Stimulated activated CD8-positive, alpha-beta memory T cell treated with anti-CD3 and anti-CD28 coated beads, Interleukin-7, amount 100 ng/mL, for 48 hours (primary cell): ENCODE data around the gene EXTL1.

ENCODE experiments used
- DNase-seq, 2 donors: peaks; one replicate each; pipeline ENCODE4 v3.0.0-alpha.2; 2020; ENCODE audit warnings: low read depth in 1 of 2; ENCODE audit errors: extremely low read depth in 1 of 2

EXTL1 gene

DNA sequence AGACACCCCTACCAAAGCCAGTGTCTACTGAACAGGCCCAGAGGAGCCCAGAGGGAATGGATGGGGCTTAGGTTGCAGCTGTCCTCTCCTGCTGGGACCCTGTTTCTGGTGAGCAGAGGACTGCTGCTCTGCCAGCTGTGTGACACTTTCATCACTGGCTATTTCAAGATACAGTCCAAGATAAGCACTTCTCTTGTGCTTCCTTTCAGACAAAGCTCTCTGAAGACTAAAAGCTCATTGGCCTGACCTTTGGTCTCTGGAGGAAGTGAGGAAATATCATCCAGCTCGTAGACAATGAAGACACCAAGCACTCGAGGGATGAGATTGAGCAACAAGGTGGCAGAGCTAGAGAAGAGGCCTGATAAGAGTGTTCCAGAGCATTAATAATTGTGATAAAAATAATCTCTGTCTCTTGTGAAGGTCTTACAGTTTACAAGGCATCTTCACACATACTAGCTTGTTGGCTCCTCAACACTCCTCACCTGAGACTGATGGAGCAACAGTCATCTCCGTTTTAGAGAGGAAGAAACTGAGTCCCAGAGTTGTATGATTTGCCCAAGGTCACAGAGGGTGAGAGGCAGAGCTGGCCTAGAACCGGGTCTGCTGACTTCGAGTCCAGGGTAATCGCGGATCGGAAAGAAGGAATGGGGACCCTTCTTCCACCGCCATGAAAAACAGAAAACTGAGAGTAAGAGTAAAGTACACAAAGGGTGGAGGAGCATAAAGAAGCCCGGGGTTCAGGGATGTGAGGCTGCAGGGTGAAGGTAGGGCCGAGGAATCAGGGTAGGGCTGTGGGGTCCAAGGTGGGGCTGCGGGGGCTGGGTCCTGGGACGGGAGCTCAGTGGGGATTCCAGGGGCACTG lies 24.4 kb upstream of the EXTL1 start:
- no peak for DNase-seq

DNA sequence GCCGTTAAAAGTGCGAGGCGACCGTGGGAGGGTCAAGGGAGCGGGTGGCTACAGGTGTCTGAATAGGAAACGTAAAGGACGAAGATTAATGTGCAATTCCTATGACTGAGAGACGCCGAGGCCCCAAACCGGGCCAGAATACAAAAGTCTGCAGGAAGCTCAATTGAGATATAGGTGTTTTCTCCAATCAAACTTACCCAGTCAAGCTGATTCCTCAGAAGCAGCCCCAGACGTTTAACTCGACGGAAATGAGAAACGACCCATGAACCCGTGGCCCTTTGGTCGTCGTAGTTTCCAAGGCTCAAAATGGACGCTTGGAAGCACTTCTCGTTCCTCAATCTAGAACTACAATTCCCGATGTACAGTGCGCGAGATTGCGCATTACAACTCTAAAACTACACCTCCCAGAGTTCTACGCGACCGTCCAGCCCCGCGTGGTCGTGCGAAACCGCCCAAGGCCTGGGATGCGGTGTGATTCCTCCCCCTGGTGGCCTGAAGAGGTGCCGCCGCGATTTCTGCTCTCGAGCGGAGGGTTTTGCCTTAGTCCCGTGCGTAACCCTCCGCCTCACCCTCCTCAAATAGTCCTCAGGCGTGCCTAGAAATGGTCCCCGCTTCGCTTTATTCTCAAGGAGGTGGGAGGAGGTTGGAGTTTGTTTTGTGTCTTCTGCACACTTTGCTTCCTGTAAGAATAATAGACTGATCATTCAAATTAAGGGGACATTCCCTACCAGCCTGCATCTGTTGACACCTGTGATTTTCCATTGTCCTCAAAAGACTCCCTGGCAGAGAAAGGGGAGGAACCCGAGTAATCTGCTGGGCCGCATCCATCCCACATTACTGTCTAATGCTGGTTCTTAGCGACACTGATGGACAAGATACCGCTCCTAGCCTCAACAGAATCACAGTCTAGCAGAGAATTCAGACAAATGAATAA lies 23.5 kb upstream of the EXTL1 start, which contains the start of gene PAFAH2:
PAFAH2 (minus strand) TSS at position 236 of the 934 bp plus-strand sequence. CDS start 7,247 bp downstream, outside the sequence.
- peak; percentile 87 to 96 for DNase-seq

DNA sequence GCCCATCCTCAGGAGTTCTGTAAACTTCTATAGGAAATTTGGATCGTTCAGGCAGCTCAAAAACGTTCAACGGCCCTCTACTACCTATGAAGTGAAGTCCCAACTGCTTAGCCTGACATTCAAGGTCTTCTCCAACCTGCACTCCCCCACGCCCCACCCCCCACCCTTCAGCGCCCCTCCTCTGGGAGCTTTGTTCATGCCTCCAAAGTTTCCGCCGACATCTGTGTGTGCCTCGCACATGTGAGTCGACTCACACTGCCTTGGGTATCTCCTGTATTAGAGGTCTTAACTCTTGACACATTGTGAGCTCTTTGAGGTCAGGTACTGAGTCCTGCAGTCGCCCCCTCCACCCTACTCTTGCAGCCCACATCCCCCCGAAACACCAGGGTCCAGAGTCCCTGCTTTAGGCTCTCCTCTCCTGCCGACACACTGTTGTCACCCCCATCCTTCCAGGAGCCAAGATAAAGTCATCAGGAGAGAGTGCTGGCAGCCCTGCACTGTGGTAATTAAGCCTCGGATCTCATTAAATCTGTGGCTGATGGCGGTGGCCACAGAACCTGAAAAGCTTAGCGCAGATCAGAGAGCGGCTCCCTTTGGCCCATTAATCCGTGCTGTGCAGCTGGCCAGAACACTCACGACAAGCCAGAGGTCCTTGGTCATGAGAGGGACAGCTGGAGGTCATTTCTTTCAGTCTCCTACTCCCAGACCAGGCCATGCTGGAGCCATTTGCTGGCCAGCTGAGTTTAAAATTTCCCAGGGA lies 22.4 kb upstream of the EXTL1 start:
- no peak for DNase-seq

DNA sequence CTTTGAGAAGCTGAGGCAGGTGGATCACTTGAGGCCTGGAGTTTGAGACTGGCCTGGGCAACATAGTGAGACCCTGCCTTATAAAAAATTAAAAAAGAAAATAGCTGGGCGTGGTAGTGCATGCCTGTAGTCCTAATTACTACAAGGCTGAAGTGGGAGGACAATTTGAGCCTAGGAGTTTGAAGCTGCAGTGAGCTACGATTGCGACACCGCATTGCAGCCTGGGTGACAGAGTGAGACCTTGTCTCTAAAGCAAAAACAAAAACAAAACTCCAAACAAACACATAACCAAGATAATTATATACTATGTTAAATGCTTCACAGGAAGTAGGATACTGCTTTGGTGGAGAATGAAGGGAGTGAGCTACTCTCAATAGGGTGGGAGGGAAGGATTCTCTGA lies 18.3 kb upstream of the EXTL1 start:
- DNase-seq = no peak

DNA sequence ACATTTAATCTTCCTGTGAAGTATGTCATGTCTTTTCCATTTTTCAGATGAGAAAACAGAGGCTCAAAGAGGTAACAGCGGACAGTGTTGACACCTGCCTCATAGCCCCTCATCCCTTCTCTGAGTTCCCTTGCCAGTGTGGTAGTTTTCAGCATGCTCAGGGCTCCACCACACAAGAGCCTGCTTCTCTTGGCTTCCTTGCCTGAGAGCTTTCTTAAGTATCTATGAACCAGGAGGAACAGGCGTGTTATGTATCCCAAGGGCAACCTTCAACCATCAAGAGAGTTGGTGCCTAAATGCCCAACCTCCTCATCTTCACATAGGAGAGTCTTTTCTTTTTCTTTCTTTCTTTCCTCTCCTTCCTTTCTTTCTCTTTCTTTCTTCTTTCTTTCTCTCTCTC lies 17.8 kb upstream of the EXTL1 start:
- DNase-seq = no peak

DNA sequence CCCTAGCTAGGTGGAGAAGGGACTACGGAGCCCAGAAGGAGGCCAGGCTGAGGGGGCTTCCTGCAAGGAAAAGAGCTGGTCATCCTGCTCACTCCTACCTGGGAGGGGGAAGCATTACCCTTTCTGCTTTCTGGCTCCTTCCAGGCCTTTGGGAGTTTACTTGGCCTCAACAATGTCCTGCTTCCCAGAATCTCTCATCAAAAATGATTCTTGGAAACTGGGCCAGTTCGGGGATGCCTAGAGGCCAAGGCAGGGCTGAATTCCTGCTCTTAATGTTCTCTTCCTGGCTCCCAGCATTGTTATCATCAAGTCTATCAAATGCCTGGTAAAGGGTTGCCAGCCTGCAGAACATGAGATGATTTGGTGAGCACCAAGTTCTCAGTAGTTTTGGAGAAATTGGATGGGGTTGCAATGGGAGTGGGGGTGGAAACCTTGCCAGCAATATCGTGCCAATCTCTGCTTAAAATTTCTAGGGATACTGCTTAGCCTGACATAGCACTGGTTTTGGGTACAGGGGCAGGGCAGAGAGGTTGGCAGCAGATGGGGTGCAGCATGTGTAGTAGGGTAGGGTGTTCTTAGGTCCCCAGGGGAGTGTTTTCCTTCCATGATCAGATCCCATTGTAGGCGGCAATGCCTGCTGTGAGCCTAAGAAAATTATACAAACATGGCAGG lies 16.0 kb upstream of the EXTL1 start:
- DNase-seq = no peak

DNA sequence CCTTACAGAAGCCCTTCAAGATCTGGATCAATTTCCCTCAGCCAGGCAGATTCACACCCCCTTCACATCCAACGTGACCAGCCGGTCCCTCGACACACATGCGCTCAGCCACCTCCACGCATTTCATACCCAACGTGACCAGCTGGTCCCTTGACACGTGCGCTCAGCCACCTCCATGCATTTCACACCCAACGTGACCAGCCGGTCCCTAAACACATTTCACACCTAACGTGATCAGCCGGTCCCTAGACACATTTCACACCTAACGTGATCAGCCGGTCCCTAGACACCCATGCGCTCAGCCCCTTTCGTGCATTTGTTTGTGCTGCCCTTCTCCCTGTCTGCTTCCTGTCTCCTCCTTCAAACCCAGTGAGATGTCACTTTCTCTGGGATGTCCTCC lies 14.9 kb upstream of the EXTL1 start:
- no peak for DNase-seq

DNA sequence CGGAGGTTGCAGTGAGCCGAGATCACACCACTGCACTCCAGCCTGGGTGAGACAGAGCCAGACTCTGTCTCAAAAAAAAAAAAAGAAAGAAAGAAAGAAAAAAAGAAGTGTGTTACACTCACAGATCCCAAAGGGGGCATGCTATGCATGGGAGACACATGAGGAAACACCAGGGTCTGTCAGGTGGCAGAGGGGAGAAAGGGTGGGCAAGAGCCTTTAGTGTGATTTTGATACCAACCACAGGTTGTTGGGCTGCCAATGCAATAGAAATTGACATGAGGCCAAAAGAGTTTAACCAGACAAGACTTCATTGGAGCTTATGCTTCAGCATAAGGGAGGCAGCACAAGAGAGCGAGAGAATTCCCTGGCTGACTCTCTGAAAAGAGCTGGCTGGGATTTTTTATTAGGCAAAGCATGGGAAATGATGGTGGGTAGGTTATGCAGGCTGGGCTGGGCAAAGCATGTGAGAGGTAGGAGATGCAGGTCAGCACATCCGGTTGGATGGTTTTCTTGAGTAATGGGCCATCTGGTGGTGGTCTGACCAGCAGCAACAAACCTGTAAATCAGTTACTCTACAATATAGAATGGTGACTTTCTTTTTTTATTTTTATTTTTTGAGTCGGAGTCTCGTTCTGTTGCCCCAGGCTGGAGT lies 11.7 kb upstream of the EXTL1 start:
- no peak for DNase-seq

DNA sequence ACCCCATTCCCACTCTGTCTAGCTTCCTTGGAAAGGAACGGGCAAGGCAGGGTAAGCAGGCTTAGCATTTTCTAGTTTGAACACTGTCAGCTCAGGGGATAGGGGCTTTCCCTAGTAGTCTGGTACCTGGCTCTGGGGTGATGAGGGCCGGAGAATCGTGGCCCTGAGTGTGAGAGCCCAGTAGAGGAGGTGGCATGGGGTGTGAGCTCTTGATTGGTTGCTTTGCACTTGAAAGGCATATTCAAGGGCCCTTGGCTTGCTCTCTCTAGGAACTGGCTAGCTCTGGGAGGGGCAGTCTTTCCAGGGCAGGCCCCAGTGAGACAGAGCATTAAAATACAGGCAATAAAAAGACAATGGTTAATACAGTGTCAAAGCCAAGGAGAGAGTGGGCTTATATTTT lies 10.8 kb upstream of the EXTL1 start:
- no peak for DNase-seq

DNA sequence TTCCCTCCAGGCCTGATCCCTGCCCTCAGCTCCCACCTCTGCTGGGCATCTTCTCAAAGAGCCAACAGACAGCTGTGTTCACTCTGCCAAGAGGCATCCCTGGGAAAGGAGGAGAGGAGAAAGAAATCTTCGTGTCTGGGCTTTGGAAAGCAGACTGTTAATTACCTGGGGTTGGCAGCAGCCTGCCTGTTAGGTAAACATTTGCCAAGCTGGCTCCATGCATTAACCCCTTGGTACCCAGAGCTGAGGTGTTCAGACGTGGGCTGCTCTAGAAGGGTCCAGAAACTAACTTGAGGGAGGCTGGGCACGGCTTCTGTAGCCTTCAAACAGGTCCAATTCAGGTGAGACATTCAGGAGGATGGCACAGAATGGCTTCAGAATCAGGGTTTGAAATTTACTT lies 8.7 kb upstream of the EXTL1 start:
- no peak for DNase-seq

DNA sequence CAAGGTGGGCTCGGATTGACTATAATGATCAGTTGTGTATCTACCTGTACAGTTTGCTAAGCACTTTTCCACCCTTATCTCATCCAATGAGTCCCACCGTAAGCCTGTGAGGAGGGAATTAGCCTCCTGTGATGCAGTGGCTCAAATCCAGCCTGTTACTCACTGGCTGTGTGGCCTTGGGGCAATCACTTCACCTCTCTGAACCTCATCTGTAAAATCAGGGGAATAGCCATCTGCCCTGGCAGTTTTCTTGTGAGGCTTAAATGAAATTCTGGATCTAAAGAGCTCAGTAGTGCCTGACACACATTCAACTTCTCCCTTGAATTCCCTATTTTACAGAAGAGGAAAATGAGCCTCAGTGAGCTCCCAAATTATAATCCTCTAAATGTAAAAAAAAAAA lies 7.4 kb upstream of the EXTL1 start:
- no peak for DNase-seq

DNA sequence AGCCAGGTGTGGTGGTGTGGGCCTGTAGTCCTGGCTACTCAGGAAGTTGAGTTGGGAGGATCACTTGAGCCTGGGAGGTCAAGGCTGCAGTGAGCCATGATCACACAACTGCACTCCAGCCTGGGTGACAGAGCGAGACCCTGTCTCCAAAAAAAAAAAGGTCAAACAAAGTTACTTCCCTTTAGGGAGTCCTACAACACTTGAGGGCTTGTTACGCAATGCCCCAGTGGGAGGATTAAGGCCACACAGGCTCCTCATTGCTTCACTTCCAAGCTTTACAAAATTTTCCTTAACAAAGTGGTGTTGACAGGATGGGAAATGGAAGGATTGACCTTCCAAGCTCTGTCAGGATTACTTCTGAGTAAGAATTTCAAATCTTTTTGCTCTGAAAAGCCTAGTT lies 6.2 kb upstream of the EXTL1 start:
- no peak for DNase-seq

DNA sequence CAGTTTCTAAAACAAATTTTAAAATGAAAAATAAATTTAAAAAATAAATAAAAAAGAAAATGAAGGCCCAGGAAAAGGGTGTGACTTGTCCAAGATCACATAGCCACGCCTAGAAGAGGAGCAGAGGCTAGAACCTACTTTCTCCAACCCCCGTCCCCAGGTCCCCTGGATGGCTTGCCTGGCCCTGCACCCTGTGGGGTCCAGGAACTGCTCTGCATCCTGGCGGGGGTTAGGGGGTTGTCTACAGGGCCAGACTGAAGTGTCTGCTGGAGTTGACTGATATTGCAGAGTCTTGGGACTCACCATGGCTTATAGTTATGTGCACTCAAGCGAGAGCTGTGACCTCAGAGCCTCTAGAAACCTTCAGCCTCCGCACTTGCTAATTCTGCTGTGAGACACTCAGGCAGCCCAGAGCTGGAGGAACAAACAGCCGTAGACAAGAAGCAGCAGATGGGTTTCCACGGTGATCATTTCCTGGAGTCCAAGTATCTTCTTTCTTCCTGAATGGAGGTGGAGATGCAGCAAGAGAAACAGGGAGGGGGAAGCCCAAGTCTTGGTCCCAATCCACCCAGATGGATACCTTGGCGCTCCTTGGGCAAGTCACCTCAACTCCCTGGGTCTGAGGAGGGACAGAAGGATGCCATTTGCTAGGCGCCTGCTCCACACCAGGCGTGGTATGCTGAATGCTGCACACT lies 5.2 kb upstream of the EXTL1 start:
- DNase-seq = no peak

DNA sequence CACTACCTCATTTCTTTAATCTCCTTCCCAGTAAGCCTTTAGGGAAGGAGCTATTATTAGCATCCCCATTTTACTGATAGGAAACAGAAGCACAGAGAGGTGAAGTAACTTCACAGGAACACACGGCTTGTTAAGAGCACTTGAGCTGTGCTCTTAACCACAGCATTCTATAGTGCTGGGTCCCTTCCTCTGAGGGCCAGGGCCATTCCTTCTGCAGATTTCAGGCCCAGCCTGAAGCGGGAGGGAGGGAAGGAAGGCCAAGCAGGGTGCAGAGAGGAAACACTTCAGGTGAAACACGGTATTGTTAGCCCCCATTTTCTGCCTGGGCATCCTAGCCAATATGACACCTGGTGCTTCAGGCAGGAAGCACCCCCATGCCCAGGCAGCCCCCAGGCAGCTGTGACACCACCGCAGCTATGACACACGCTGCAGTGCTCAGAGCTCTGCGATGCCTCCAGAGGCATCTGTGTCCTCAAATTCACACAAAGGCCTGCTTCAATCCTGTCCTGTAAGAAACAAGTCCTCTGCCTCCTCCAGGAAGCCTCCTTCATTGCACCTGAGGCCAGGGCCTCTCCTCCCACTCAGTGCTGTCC lies 4.5 kb upstream of the EXTL1 start:
- no peak for DNase-seq

DNA sequence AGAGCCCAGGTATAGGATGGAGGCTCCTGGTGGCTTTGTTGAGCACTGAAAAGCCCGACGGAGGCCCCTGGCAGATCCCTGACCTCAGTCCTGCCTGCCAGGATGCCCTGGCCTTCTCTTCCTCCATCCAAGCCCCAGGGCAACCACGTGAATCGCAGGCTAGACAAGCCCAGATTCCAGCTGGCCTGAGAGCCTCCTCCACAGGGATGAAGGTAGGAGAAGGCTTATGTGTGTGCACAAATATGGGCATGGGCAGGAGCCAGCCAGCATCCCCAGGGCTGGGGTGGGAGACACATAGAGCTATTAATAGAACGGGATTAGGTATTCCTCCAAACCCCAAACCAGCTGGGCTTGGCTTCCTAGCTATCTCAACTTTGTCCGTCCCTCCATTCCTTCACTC lies 4.0 kb upstream of the EXTL1 start:
- DNase-seq = no peak

DNA sequence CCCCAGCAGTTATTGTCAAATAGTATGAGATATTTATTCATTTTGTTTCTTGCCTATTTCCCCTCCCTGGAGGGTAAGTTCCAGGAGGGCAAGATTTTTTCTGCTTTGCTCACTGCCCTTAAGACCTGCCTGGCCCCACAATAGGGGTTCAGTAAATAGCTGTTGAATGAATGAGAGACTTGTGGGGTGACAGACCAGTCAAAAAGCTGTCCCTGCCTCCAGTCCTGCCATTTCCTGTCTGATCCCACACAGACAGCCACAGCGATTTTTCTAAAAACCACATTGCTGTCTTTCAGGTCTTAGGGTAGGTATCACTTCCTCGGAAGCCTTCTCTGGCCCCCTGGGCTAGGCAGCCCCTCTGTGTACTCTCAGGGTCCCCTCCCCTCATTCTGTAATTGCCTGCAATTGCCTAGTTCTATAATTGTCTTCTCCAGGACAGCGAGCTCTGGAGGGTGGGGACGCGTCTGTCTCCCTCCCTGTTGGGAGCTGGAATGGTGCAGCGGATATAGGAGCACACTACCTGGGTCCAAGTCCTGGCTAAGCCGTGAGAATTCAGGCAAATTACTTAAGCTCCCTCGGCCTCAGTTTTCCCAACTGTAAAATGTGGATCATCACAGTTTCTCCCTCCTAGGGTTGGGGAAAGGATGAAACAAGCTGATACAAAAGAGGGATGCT lies 1.8 kb upstream of the EXTL1 start:
- no peak for DNase-seq

DNA sequence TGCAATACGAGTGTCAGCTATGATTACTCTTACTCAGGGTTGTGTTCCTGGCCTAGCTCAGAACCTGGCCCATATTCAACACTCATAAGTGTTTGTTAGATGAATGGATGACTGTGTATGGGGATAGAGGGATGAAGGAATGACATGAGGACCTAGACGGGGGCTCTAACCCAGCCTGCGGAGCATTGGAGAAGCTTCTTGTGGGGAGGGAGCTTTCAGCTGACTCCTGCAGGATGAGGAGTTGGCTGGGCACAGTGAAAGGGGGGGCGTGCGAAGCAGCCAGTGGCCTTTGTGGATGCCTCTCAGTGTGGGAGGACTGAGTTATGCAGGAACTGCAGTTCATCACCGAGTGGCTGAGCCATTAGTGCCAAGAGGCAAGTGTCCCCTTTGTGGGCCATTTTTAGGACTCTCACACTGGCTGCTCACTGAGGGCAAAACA lies 1.2 kb upstream of the EXTL1 start:
- no peak for DNase-seq

DNA sequence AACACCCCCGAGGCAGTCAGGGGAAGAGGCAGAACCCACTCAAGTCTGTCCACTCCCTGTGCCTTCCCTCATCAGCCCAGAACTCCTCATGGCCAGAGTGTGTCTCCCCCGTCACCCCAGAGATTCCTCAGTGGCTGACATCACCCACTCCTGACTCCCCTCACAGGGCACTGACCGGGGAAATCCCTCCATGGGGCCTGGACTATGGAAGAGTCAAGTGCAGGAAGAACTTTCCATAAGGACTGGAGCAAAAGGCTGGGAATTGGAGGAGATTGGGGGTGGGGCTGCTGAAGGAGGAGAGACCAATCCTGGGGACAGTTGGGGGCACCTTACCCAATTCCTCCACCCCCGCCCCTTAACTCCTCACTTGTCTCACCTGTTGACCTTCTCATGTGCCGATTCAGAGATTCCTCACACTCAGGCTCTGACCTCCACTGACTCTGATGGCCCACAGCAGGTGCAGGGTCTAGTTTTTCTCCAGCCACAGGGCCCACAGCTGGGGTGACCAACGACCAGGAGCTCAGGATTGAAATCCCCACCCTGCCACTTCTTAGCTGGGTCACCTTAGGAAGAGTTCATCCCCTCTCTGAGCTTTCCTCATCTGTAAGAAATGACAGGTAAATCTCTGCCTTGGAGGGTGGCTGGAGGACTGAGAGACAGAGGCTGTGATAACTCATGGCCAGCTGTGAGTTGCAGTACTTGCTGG lies 481 bp upstream of the EXTL1 start:
- DNase-seq = no peak
